Stimulated activated CD8-positive, alpha-beta memory T cell treated with anti-CD3 and anti-CD28 coated beads, Interleukin-4, amount 100 ng/mL, for 1 hour (primary cell): Measurements from ENCODE around the gene PLEKHA5.

Experiments
- DNase-seq, 2 donors: peaks; one replicate each; pipeline ENCODE4 v3.0.0-alpha.2; 2020; ENCODE audit warnings: low read depth in 2 of 2, low spot score in 1 of 2

The PLEKHA5 gene

DNA sequence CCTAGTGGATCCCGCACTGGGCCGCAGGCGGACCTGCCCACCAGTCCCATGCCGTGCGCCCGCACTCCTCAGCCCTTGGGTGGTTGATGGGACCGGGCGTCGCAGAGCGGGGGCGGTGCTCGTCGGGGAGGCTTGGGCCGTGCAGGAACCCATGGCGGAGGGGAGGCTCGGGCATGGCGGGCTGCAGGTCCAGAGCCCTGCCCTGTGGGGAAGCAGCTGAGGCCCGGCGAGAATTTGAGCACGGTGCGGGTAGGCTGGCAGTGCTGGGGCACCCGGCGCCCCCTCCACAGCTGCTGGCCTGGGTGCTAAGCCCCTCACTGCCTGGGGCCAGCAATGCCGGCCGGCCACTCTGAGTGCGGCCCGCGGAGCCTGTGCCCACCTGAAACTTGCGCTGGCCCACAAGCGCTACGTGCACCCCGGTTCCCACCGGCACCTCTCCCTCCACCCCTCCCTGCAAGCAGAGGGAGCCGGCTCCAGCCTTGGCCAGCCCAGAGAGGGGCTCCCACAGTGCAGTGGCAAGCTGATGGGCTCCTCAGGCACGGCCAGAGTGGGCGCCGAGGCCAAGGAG lies 100.8 kb downstream of the PLEKHA5 start:
- DNase-seq, result no peak

DNA sequence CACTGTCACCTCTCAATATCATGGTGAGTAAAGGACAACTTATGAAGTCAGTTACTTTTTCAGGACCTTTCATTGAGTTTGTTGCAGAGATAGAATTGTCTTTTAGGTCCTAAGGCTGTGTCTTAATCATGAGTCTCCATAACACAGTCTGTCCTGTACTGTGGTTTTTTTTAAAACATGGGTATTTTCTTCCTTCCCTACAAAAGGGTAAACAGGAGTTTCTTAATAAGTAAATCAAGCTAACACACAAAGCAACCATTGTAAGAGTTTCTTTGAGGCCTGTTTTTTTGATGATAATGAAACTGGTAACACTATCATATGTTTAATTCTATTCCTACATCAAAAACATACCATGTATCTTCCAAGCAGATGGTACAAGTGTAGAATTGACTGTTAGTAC lies 101.4 kb downstream of the PLEKHA5 start:
- DNase-seq, result no peak

DNA sequence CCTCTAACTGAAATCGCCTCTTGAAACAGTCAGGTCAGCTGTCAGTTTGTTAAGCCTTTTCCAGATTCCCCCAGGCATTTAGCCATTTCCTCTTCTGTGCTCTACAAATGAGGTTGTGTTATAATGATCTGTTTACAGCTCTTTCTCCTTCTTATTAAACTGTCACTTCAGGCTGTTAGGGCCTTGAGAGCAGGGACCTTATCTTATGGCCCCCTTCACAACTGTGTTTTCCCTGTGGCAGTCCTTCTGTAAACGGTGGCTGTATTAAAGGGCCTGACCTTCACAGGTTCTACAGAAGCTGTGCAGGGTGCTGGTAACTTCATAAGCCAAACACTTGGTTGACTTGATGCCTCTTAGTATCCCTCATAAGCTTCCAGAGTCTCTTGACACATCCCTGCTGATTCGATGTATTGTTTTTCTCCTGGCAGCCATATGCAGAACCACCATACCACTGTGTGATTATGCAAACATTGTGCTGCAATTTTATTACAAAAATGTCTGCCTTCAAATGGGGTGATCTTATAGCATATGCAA lies 104.7 kb downstream of the PLEKHA5 start:
- DNase-seq, result no peak

DNA sequence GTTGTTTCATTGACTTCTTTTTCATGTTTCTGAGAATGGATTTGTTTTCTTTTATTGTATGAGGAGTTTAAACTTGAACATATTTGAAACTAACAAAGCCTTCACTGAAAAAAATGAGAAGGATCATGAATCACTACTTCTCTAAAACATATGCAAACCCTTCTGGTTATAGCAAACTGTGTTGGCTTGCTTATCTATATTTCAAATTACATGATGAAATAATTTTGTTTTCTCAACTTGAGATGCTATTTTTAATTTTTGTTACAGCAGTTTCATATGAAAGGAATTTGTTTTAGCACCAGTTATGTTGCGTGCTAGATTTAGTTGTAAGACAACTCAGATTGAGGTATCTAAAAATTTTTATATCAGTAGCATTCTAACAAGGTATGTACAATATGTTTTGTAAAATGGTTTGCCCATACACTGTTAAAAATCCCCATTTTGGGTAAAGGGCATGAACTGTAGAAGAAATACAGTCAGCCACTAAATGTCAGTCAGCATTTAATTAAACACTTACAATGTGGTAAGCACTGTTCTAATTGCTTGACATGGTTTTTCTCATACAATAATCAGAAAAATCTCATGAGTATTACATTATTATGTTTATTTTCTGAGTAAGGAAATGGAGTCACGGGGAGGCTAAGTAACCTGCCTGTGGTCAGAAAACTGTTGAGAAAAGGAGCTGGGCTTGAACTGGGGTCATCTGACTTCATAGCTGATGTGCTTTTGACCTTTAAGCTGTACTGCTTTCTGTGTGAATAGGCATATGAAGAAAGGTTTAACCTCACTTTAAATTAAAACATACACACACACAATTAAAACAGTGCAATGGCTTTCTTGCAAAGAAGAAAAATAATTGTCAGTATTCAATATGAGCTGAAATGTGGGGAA lies 105.7 kb downstream of the PLEKHA5 start:
- DNase-seq, result no peak

DNA sequence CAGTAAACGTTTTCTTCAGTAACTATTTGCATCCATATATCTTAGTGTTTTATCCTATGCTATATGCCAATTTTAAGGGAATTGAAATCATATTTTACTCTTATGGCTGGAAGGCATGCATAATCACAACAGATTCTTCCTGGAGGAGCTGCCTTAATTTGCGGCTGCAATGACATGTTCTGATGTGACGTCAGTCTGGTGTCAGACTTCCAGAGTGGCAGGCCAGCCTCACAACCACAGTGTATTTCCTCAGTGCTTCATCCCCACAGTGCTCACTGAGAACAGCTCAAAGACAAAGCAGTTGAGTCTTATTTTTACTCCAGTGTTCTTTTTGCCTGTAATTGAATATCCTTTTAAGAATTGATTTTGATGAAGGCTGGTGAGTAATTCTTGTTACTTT lies 107.1 kb downstream of the PLEKHA5 start:
- no peak for DNase-seq

DNA sequence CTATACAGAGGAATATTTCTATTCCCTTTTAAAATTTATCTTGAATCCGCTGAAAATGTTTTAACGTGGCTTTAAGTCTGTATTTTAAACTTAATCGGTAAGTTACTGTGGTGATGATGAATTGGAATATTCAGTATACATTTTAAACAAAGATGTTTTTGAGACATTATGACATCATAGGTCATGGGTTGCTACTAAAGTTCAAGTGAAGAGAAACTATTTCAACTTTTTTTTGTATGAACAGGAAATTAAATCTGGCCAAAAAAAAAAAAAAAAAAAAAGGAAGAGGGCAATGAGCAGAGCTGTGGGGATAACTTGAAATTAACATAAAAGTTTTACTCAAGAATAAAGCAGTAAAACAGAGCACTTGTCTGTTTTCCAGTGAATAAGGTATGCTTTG lies 109.0 kb downstream of the PLEKHA5 start:
- no peak for DNase-seq

DNA sequence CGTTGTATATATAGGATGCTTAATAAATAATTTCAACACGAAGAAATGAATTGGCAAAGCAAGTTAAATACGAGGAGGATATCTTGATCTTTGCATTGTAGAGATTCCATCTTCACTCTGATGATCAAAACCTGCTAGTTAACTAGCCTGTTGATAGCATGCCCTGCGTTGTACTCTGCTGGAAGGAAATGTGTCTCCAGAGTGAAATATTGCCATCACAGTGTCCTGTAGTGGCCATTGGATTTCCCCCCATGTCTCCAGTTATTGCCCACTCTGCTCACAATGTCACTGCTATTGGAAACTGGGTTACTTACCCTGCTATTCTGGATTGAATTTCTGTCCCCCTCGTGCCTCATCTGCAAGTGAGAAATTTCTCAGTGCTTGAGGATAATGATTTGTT lies 109.6 kb downstream of the PLEKHA5 start:
- no peak for DNase-seq

DNA sequence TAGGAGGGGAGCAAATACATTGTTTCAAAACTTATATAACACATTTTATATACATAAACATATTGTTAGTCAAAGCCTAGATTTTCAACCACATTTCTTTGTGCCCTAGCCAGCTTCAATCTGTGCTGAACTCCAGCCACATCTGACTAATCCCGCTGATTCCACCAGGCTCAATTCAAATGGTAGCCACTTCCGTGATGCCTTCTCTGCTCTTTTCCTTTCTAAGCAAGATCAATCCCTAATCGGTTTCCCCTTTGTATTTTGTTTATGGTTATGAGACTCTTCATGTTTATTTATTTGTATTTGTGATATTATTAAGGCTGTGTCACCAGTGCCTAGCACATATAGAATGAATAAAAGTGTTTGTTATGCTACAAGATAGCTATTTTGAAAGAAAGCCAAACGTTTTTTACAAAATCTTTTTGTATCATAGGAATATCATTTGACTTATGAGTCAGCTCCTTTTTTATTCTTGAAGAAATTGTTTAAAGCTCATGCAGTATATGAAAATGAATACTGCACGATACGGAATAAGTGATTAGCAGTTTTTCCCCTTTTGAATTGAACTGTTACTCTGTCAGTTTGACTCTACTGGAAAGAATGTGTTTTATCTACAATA lies 110.2 kb downstream of the PLEKHA5 start:
- no peak for DNase-seq

DNA sequence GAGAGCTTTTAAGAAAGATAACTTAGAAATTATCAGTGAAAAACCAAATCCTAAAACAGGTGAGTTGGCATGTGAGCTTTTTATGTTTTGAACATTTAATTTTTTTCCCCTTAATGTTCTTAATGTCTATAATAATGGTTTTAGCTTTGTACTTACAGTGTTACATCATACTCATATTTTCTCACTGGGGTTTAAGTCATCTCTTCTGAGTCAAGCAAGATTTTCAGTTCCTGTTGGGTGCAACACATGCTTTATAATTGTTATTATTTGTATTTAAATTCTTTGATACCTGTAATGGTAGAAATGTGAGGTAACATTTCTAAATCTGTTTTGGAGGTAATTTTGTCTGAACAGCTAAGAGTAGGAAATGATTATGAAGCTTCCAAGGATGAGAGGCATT lies 113.0 kb downstream of the PLEKHA5 start:
- no peak for DNase-seq

DNA sequence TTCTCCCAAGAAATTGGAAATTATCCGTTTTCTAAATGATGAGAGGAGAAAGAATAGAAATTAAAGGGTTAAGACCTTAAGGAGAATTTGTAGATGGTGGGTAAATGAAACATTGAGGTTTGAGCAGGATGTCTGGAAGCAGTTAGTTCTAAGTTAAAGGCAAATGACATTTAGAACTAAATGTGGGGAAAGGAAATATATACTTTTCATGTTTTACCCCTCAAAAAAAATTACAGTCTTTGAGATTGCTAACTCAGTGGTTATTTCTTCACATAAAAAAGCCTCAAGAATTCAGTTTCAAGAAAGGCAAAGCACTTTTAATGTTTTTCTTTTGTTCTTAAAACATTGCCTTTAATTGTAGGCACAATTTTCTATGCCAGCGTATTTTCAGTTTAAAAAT lies 114.0 kb downstream of the PLEKHA5 start:
- no peak for DNase-seq

DNA sequence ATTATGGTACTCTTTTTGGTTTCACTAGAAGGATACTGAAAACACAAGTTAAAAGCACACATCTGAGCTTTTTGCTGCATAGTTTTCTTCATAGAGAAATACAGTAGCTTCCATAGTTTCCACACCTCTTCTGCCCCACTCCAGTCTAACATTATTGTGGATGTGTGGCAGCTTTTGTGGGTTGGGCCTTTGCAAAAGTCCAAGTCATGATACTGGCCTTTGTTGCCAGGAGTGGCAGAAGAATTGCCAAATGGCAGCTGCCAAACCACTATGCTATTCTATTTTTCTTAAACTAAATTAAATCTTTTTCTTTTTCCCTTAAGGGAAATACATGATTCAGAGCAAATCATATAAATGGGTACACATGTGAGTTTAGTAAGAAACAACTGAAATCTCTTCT lies 114.8 kb downstream of the PLEKHA5 start:
- no peak for DNase-seq

DNA sequence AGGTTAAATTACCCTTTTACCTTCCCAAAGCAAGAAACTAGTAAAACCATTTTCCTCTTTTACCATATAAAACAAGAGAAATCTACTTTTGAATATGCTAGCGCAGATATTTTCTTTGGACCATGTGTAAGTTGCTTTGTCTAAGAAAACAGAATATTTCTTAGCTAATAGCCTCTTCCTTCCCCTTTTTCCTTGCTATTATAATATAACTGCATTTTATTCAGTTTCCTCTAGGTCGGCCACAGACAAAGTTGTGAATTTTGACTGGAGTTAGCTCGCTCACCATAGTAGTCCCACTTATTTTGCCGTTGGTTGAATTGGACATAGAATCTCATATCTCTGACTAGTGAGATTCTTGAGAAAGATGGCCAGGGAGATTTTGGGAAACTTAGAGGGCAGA lies 115.6 kb downstream of the PLEKHA5 start:
- no peak for DNase-seq

DNA sequence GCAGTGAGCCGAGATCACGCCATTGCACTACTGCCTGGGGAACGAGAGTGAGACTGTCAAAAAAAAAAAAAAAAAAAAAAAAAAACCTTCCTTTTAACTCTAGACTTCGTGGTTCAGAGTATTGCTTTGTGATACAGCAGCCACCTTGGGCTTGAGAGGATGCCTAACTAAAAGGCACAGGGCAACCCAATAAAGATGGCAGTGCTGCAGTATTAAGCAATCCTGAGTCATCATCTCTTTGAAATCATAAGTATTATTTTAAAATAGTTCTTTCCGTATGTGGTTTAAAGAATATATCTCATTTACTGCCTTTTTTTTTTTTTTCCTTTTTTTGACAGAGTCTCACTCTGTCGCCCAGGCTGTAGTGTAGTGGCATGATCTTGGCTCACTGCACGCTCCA lies 116.1 kb downstream of the PLEKHA5 start:
- no peak for DNase-seq

DNA sequence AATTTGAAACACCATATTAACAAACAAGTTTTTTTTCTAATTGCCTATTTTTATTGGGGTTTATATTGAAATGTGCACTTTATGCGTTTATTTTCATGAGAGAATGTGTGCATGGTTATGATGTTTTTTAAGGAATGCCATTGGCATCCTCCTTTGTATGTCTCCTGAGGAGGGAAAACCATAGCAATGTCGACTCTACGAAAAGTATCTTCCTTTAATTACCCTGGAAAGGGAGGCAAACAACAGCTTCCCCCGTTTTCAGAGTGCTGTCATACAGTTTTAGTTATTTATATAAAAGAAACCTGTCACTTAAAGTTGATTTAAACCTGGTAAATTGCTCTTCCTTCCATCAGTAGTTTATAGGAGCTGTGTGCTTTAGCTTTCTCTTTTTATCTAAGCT lies 117.4 kb downstream of the PLEKHA5 start:
- no peak for DNase-seq

DNA sequence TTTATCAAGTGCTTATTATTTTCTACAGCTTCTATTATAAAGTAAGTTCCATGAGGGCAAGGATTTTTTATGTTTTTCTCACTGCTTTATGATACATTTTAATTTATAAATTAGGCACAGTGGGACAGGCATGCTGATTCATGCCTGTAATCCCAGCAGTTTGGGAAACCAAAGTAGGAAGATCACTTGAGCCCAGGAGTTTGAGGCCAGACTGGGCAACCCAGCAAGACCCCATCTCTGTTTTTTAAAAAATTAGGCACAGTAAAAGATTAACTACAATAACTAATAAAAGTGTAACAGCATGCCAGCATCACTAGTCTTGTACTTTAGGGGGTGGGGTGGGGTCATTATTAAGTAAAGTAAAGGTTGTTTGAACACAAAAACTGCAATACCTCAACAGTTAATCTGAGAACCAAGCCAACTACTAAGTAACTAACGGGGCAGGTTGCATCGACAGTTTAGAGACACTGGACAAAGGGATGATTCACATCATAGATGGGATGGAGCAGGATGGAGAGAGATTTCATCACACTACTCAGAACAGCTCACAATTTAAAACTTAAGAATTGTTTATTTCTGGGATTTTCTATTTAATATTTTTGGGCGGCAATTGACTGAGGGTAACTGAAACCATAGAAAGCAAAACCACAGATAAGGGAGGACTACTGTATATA lies 119.5 kb downstream of the PLEKHA5 start:
- DNase-seq, result no peak

DNA sequence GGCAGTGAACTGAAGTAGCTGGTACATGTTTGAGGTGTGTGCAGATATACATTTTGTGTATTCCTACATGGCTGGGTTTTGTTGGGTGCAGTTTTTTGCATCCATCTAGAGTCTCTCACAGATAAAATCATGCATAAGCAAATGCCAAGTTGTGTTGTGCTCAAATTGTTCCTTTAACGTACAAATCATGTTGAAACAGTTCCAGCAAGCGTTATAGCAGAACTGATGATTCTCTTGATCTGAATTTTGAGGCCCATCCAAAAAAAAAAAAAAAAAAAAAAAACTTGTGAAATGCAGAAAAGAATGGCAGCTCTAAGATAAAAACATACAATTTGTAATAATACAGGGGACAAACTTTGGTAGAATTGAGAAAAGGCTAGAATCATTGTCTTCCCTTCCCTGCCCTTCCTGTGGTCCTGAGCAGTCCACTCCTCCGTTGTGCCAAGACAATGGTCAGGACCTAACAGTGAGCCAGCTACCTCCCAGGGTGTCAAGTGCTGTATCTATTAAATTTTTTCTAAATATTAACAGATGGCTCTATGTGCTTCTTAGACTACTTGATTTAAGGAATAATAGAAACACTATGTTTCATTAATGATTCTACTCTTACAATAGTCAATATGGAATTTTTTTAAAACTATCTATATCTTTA lies 122.1 kb downstream of the PLEKHA5 start:
- no peak for DNase-seq

DNA sequence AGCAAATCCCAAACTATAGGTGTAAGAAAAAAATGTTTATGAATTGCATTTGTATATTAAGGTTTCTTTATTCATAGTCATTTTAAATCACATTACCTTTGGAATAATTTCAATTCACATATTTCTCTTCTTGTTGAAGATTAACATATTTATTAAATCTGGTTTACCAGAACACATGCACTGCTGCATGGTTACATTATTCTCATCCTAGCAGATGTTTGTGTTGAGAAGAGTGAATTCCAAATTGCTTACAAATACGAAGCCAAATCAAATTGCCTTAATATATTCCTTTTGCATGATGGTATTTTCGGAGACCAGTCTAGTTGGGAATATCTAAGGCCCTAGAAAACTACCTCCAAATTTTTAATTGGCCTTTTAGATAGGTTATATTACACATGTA lies 130.6 kb downstream of the PLEKHA5 start:
- DNase-seq, result no peak

DNA sequence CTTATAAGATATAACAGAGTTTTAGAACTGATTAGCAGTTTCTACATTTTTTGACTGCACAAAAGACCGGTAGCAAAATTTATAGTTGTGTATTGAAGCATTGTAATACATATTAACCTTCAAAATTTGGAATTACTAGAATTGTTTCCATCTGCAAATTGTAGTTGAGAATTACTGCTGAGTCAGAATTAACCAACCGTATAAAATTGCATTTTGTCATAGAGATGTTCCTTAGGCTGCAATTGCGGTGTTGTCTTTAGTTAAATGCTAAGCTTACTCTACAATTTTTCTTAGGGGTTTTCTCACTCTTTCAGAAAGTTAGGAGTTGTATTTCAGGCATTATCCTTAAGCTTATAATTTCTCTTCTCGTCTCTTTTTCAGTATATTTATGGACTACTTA lies 132.2 kb downstream of the PLEKHA5 start:
- no peak for DNase-seq

DNA sequence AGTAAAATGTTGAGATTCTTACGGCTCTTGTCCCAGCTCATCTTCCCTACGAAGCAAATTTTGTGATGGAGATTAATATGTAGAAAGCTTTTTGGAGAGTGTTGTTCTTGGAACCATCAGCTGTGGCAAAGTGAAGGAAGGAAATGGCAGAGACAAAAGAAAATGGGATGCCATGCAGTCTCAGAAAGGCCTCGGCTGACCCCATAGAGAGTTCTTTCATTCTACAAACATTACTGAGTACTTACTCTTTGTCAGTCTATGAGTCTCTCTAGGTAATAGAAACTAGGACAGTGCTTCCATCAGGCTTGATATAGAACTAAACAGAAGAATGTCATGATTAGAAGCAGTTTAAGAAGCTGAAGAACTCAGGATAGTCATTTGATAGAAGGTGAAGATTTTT lies 134.1 kb downstream of the PLEKHA5 start:
- DNase-seq, result no peak

DNA sequence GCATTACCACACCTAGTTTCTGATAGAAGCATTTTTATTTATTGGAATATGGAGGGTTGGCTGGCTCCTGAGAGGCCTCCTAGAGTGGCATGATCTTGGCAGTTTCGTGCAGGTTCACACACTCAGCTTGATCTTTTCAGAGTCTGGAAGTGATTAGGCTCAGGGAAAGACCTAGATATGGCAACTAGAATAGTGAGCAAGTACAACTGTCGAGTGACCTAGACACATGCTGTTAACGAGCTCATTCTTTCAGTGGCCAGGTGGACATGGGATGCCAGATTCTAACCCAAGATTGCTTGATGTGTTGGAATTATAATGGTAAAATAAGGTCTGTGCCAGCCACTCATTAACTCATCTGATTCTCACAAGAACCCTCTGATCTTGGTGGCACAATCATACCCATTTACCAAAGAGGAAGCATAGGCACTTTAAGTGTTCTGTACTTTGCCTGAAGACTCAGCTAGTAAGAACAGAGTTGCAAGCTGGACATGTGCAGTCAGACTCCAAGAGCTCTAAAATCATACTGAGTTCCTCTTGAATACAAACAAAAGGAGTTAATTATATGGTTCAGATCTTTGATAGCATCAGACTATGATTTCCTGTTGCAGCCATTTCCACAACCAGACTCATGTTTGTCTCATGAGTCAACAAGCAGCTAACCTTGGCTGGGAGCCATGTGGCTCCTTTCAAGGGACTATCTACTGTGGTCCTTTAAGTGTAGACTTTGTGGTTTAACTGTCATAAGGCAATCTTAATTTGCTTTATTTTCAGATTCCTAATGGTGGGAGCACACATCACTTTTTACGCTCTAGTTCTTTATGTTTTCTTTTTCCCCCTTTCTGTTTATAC lies 144.2 kb downstream of the PLEKHA5 start:
- peak; percentile 22 to 46 for DNase-seq
